Mammary epithelial cell (primary cell): ENCODE results near the gene WFIKKN2.

Experiments
- EZH2 ChIP-seq: IDR thresholded peaks from 2 replicates; pipeline ENCODE4 v1.6.1; 2012; ENCODE audit warnings: low read length, inconsistent platforms, borderline replicate concordance
- TF ChIP-seq, protein P1 (sequence below), 2 donors: IDR thresholded peaks in 1 of 2; conservative IDR thresholded peaks in 1 of 2; 2 replicates each; pipeline ENCODE4 v1.5.1; 2011 to 2012; ENCODE audit warnings: inconsistent platforms in 2 of 2, low read length in 2 of 2, mild to moderate bottlenecking in 2 of 2, control low read depth in 1 of 2, low read depth in 1 of 2; ENCODE audit not compliant: insufficient read depth in 1 of 2; ENCODE audit errors: extremely low read depth in 1 of 2

DNA sequence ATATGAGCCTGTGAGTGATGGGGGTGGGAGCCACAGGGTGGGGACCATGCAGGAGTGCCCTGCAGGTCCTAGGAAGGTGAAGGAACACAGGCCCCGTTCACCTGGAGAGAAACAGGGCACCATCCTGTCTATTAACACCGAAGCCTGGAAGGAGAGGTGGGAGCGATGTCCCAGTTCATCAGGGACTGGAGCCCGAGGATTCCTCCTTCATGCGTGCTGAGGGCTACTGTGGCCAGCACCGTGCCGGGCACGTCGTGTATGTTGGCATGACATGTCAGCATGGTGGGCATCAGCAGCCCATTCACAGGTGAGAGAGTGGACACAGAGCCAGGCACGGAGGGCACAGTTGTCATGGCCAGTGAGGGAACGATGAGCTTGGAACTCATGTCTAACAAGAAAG is 1.4 kb downstream of the WFIKKN2 start:
- TF ChIP-seq, protein P1, sequence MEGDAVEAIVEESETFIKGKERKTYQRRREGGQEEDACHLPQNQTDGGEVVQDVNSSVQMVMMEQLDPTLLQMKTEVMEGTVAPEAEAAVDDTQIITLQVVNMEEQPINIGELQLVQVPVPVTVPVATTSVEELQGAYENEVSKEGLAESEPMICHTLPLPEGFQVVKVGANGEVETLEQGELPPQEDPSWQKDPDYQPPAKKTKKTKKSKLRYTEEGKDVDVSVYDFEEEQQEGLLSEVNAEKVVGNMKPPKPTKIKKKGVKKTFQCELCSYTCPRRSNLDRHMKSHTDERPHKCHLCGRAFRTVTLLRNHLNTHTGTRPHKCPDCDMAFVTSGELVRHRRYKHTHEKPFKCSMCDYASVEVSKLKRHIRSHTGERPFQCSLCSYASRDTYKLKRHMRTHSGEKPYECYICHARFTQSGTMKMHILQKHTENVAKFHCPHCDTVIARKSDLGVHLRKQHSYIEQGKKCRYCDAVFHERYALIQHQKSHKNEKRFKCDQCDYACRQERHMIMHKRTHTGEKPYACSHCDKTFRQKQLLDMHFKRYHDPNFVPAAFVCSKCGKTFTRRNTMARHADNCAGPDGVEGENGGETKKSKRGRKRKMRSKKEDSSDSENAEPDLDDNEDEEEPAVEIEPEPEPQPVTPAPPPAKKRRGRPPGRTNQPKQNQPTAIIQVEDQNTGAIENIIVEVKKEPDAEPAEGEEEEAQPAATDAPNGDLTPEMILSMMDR (conservative IDR thresholded peaks at IDR 0.05 in 1 of 2, IDR thresholded peaks at IDR 0.05 in 1 of 2; ENCODE audit: extremely low read depth in 1 of 2, insufficient read depth in 1 of 2, low read depth in 1 of 2, low read length in 2 of 2), result no peak
- no peak for TF ChIP-seq EZH2
